ENCODE data around the gene ATG13. TPM values are rescaled to one million over a fixed set of nuclear protein-coding genes. Genes with fewer than 3 reads are reported as not detected.

The ATG13 gene
- total RNA-seq, 4 donors from 2014 or later, result 33.4 to 76.0 (median 67.0) TPM

- H3K4me3 ChIP-seq, result no peak overlapping the region
- intact Hi-C loops (cut with DNase I; ENCODE audit: low total_unique reads), result no loop called here
- ATAC-seq, result no peak
- no peaks in the 10 kb centered on the region for H3K27me3 ChIP-seq
- TF ChIP-seq POLR2A (IDR thresholded peaks at IDR 0.05) (no peak), CTCF (IDR thresholded peaks at IDR 0.05 in 4 of 5, conservative IDR thresholded peaks at IDR 0.05 in 1 of 5) (no peak)
- H3K27ac ChIP-seq, result no peak overlapping the region
- peaks cover 0 to 4% of the 10 kb centered on the region in 2 donors for H3K4me1 ChIP-seq
- DNase-seq, result no peak
- no peaks in the 10 kb centered on the region for H3K9me3 ChIP-seq
- in situ Hi-C loops (cut with MboI; ENCODE audit: low sequenced_read_pairs in 4 of 4), result no loop called here
- no peaks in the 10 kb centered on the region for H3K36me3 ChIP-seq
These were observed 102.3 kb downstream of the ATG13 start for GRCh38 chr11:46719543-46720218.

GRCh38 chr11:46721286-46721685 is 103.9 kb downstream of the ATG13 start:
- H3K9me3 ChIP-seq, result no peaks in the 10 kb centered on the region
- in situ Hi-C loops (cut with MboI; ENCODE audit: low sequenced_read_pairs in 4 of 4), result no loop called here
- ATAC-seq (no peak), DNase-seq (no peak)
- H3K4me1 ChIP-seq, result no peaks in the 10 kb centered on the region
- H3K4me3 ChIP-seq, result no peak overlapping the region
- intact Hi-C loops (cut with DNase I; ENCODE audit: low total_unique reads), result no loop called here
- TF ChIP-seq CTCF (IDR thresholded peaks at IDR 0.05 in 4 of 5, conservative IDR thresholded peaks at IDR 0.05 in 1 of 5) (no peak), POLR2A (IDR thresholded peaks at IDR 0.05) (no peak)
- H3K27ac ChIP-seq, result no peak overlapping the region
- no peaks in the 10 kb centered on the region for H3K36me3 ChIP-seq
- H3K27me3 ChIP-seq, result no peaks in the 10 kb centered on the region

DNA sequence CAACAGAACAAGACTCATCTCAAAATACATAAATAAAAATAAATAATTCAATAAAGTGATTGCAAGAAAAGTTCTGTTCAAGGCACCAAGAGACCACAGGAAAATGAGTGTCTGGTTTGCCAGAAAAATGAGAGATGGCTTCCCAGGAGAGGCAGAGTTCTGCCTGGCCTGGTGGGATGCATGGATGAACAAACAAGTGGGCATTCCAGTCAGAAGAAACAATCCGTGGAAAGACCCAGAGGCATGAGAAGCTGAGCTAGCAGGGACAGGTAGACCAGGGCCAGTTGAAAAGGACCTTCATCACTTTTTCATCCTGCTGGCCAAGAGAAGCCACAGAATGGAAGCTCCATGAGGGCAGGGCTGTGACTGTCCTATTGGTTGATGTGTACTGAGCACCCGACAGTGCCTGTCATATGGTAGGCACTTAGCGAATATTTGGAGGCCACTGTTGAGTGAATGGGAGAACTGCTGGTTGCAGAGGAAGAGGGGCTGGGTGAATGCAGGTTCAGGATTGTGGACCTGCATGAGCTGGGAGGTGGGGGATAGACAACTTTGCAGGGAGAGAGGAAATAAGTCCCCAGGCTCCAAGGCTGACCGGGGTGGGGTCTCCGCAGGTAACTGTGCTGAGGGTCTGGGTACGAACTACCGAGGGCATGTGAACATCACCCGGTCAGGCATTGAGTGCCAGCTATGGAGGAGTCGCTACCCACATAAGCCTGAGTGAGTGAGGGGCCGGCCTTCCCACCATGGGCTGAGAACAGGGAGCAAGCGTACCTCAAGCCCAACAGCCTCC is 105.4 kb downstream of the ATG13 start:
- no peak overlapping the region for H3K27ac ChIP-seq
- ATAC-seq (no peak), DNase-seq (no peak)
- intact Hi-C loops (cut with DNase I; ENCODE audit: low total_unique reads) (no loop called here), in situ Hi-C loops (cut with MboI; ENCODE audit: low sequenced_read_pairs in 4 of 4) (no loop called here)
- no peak overlapping the region for H3K4me3 ChIP-seq
- H3K36me3 ChIP-seq, result no peaks in the 10 kb centered on the region
- no peaks in the 10 kb centered on the region for H3K27me3 ChIP-seq
- H3K4me1 ChIP-seq, result no peaks in the 10 kb centered on the region
- no peak for TF ChIP-seq POLR2A (IDR thresholded peaks at IDR 0.05)
- TF ChIP-seq CTCF (IDR thresholded peaks at IDR 0.05 in 4 of 5, conservative IDR thresholded peaks at IDR 0.05 in 1 of 5), result no peak
- H3K9me3 ChIP-seq, result no peaks in the 10 kb centered on the region

- TF ChIP-seq POLR2A (IDR thresholded peaks at IDR 0.05) (no peak), CTCF (IDR thresholded peaks at IDR 0.05 in 4 of 5, conservative IDR thresholded peaks at IDR 0.05 in 1 of 5) (no peak)
- intact Hi-C loops (cut with DNase I; ENCODE audit: low total_unique reads), result no loop called here
- no peaks in the 10 kb centered on the region for H3K36me3 ChIP-seq
- no peak overlapping the region for H3K27ac ChIP-seq
- DNase-seq, result no peak
- no peak overlapping the region for H3K4me3 ChIP-seq
- H3K4me1 ChIP-seq, result no peaks in the 10 kb centered on the region
- H3K27me3 ChIP-seq, result no peaks in the 10 kb centered on the region
- in situ Hi-C loops (cut with MboI; ENCODE audit: low sequenced_read_pairs in 4 of 4), result no loop called here
- ATAC-seq, result no peak
- no peaks in the 10 kb centered on the region for H3K9me3 ChIP-seq
These were observed 106.0 kb downstream of the ATG13 start for GRCh38 chr11:46723359-46723680.

Measured in gastrocnemius medialis (tissue), 4 donors.